ENCODE data around the gene ANKS1B. TPM values are rescaled to one million over a fixed set of nuclear protein-coding genes. Genes with fewer than 3 reads are reported as not detected.

Gene ANKS1B
- total and polyA plus RNA-seq, 2 of the 4 experiments (the other 2 are of a cell fraction), result 0.17 to 0.18 TPM

- no peak overlapping the region for H2AK5ac ChIP-seq (ENCODE audit: low read depth, low read length)
- no peak overlapping the region for H4K91ac ChIP-seq (ENCODE audit: insufficient read depth, low read depth, low read length)
- no peak overlapping the region for H3K18ac ChIP-seq (ENCODE audit: low read depth, low read length)
- no peak overlapping the region for H3K56ac ChIP-seq (ENCODE audit: extremely low read depth, insufficient read depth, low read length)
- H3K79me1 ChIP-seq (ENCODE audit: low read depth in 1 of 2, low read length in 2 of 2), result no peaks in the 10 kb centered on the region
- intact Hi-C loops (cut with micrococcal nuclease), result no loop called here
- H2BK15ac ChIP-seq (ENCODE audit: low read depth, low read length), result no peak overlapping the region
- no peaks in the 10 kb centered on the region for H3K36me3 ChIP-seq (ENCODE audit: control insufficient read depth, insufficient read depth, low read length)
- no peak overlapping the region for H3K4ac ChIP-seq (ENCODE audit: low read depth, low read length)
- H3K4me2 ChIP-seq (ENCODE audit: low read depth, low read length), result no peak overlapping the region
- ChIA-PET CTCF (no interaction called here), POLR2A (ENCODE audit: unreplicated experiment) (no interaction called here)
- no peaks in the 10 kb centered on the region for H3K27me3 ChIP-seq (ENCODE audit: control insufficient read depth, insufficient read depth, low read length)
- H4K8ac ChIP-seq (ENCODE audit: low read depth in 2 of 2, low read length in 2 of 2), result no peak overlapping the region
- no peak overlapping the region for H4K5ac ChIP-seq (ENCODE audit: low read depth, low read length)
- in situ Hi-C loops (cut with MboI; ENCODE audit: low sequenced_read_pairs), result no loop called here
- H3K4me3 ChIP-seq (ENCODE audit: insufficient read depth, low read depth, low read length), result no peak overlapping the region
- H3K27ac ChIP-seq (ENCODE audit: insufficient read depth, low read length), result no peak overlapping the region
- H3K9ac ChIP-seq (ENCODE audit: low read depth, low read length), result no peak overlapping the region
- DNase-seq (no peak), ATAC-seq (ENCODE audit: low read depth) (no peak)
- no peak overlapping the region for H2BK120ac ChIP-seq (ENCODE audit: low read depth, low read length)
- TF ChIP-seq POLR2A (IDR thresholded peaks at IDR 0.05; ENCODE audit: low read depth, low read length) (no peak), CEBPB (IDR thresholded peaks at IDR 0.05; ENCODE audit: low read depth, low read length) (no peak), FOS (IDR thresholded peaks at IDR 0.05; ENCODE audit: low read depth, low read length) (no peak), SMC3 (IDR thresholded peaks at IDR 0.05; ENCODE audit: low read depth, low read length) (no peak), RAD21 (IDR thresholded peaks at IDR 0.05; ENCODE audit: low read length) (no peak), MAFK (IDR thresholded peaks at IDR 0.05; ENCODE audit: low read depth, low read length) (no peak), BHLHE40 (IDR thresholded peaks at IDR 0.05; ENCODE audit: low read depth, low read length) (no peak), CTCF (conservative IDR thresholded peaks at IDR 0.05; ENCODE audit: low read depth, low read length) (no peak), RCOR1 (IDR thresholded peaks at IDR 0.05; ENCODE audit: insufficient replicate concordance, low read length) (no peak), CHD1 (IDR thresholded peaks at IDR 0.05; ENCODE audit: low read depth, low read length) (no peak), USF2 (IDR thresholded peaks at IDR 0.05; ENCODE audit: low read depth, low read length) (no peak), RFX5 (IDR thresholded peaks at IDR 0.05; ENCODE audit: low read depth, low read length) (no peak), MXI1 (IDR thresholded peaks at IDR 0.05; ENCODE audit: borderline replicate concordance, low read depth, low read length) (no peak), NFE2L2 (IDR thresholded peaks at IDR 0.05; ENCODE audit: low read depth, low read length) (no peak), MAZ (IDR thresholded peaks at IDR 0.05; ENCODE audit: borderline replicate concordance, low read depth, low read length) (no peak), ELK1 (IDR thresholded peaks at IDR 0.05; ENCODE audit: borderline replicate concordance, low read depth, low read length) (no peak)
- no peak overlapping the region for H2AFZ ChIP-seq (replicated peaks; ENCODE audit: low read length, poor library complexity)
- BruUV-seq (replicated peaks), result no TSS peak
- H3K23ac ChIP-seq (ENCODE audit: low read depth, low read length), result no peak overlapping the region
- no peak overlapping the region for H3K14ac ChIP-seq (replicated peaks; ENCODE audit: low read depth, low read length)
- H2BK5ac ChIP-seq (ENCODE audit: low read depth, low read length, poor library complexity, severe bottlenecking), result no peak overlapping the region
- H2BK20ac ChIP-seq (ENCODE audit: low read depth, low read length), result no peak overlapping the region
- no peaks in the 10 kb centered on the region for H4K20me1 ChIP-seq (ENCODE audit: insufficient read depth, low read length)
- no peaks in the 10 kb centered on the region for H3K9me3 ChIP-seq (ENCODE audit: control insufficient read depth, insufficient read depth, low read length)
- no peaks in the 10 kb centered on the region for H3K9me1 ChIP-seq (ENCODE audit: insufficient read depth, low read length)
- dilution Hi-C loops (cut with HindIII; ENCODE audit: low sequenced_read_pairs, unreplicated experiment), result no loop called here
- H2AK9ac ChIP-seq (replicated peaks; ENCODE audit: low read depth, low read length, poor library complexity), result no peak overlapping the region
- H3K4me1 ChIP-seq (ENCODE audit: control insufficient read depth, insufficient read depth, low read length), result no peaks in the 10 kb centered on the region
Observed at GRCh38 chr12:99879439-99879838, 105.3 kb downstream of the ANKS1B start.

Measured in IMR-90 (cell line).